Measurements from ENCODE around the gene ME3.
"Not testable (repeated sequence)": the region's sequence is repeated elsewhere in the genome, so short reads cannot be mapped to it uniquely, and the experiment has no call there.

DNA sequence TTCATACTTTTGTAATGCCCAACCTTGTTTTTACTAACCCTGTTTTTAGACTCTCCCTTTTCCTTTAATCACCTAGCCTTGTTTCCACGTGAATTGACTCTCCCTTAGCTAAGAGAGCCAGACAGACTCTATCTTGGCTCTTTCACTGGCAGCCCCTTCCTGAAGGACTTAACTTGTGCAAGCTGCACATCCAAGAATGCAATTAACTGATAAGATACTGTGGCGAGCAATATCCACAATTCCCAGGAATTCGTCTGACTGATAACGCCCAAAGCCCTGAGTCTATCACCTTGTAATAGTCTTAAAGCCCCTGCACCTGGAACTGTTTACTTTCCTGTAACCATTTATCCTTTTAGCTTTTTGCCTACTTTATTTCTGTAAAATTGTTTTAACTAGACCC is 248.9 kb downstream of the ME3 start:
- TF ChIP-seq YY1 (IDR thresholded peaks at IDR 0.05; ENCODE audit: insufficient read depth, insufficient read length); SUZ12 (IDR thresholded peaks at IDR 0.05; ENCODE audit: extremely low read depth, insufficient read depth, insufficient read length); ZNF274 (IDR thresholded peaks at IDR 0.05; ENCODE audit: low read depth, low read length): not testable (repeated sequence)
